ENCODE results near the gene MLN.

The MLN gene

GRCh38 chr6:33787954-33788693, 15.7 kb downstream of the MLN start:
- DNase-seq: peak; percentile 72

GRCh38 chr6:33787346-33787953, 16.4 kb downstream of the MLN start:
- DNase-seq: no peak

- no peak for DNase-seq
Observed at GRCh38 chr6:33786736-33787135, 17.1 kb downstream of the MLN start.

GRCh38 chr6:33785778-33786177, 18.0 kb downstream of the MLN start:
- no peak for DNase-seq

- DNase-seq: no peak
Observed at GRCh38 chr6:33784787-33785186, 19.0 kb downstream of the MLN start.

- DNase-seq: no peak
Observed at GRCh38 chr6:33783781-33784520, 19.9 kb downstream of the MLN start.

GRCh38 chr6:33782561-33782960, 21.2 kb downstream of the MLN start:
- no peak for DNase-seq

GRCh38 chr6:33781131-33781975, 22.4 kb downstream of the MLN start:
- peak; percentile 70 for DNase-seq

GRCh38 chr6:33779895-33780294, 23.9 kb downstream of the MLN start:
- DNase-seq: no peak

GRCh38 chr6:33779290-33779689, 24.5 kb downstream of the MLN start:
- DNase-seq: no peak

- no peak for DNase-seq
Observed at GRCh38 chr6:33778444-33779121, 25.2 kb downstream of the MLN start.

GRCh38 chr6:33777398-33778388, 26.1 kb downstream of the MLN start:
- DNase-seq: no peak

GRCh38 chr6:33776764-33777163, 27.0 kb downstream of the MLN start:
- DNase-seq: no peak

GRCh38 chr6:33776186-33776585, 27.6 kb downstream of the MLN start:
- no peak for DNase-seq

GRCh38 chr6:33774774-33775173, 29.0 kb downstream of the MLN start:
- DNase-seq: no peak

- no peak for DNase-seq
Observed at GRCh38 chr6:33772902-33773472, 30.8 kb downstream of the MLN start.

- no peak for DNase-seq
Observed at GRCh38 chr6:33772082-33772830, 31.5 kb downstream of the MLN start.

GRCh38 chr6:33771146-33772081, 32.4 kb downstream of the MLN start:
- peak; percentile 92 for DNase-seq

- DNase-seq: no peak
Observed at GRCh38 chr6:33770833-33771145, 33.0 kb downstream of the MLN start.

Measured in eye (tissue), 1 donor.